Measurements from ENCODE around the gene CNTNAP2.
A peak's percentile ranks its signal among the peaks of the same experiment; 100 is the strongest.

Gene CNTNAP2

DNA sequence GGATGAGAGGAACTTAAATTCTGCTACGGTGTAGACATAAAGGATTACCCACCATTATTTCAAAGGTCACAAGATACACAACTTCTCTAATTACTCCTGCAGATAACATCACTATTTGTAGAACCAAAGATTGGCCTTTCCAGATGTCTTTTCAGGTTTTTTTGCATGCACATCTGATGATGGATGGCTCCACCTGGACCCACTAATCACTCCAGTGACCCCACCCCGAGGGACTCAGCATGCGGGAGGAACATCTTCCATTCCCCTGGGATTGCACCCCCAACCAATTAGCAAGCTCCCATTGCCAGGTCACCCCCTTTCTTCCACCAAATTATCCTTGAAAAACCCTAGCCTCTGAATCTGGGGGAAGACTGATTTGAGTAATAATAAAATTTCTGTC is 608.9 kb downstream of the CNTNAP2 start:
- Histone ChIP-seq H3K9ac (ENCODE audit: low read length) (no peak overlapping the region), H3K9me3 (ENCODE audit: control insufficient read depth, low read length) (no peaks in the 10 kb centered on the region), H3K36me3 (ENCODE audit: control insufficient read depth, insufficient read depth, low read length, severe bottlenecking) (no peaks in the 10 kb centered on the region), H3K4me3 (ENCODE audit: low read length) (no peak overlapping the region), H3K4me1 (ENCODE audit: control insufficient read depth, insufficient read depth, low read length) (no peaks in the 10 kb centered on the region), H3K27me3 (replicated peaks; ENCODE audit: control insufficient read depth, insufficient read depth, low read length) (no peaks in the 10 kb centered on the region)
- DNase-seq (ENCODE audit: low read depth) = no peak

DNA sequence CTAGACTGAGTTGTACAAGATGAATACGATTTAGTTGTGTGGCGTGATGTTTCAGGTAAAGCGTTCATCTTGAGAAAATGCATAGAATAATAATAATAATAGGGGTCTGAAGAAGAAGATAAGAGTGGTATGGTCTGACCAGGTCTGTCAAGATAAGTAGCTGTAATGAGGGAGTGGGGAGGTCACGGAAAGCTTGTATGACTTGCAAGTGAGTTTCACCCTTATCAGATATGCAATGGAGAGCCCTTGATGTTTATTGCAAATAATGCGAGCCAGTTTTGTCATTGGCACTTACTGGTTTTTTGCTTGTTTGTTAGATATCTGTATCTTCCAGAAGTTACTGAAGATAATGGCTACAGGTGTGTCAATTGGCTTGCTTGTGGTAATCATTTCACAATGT is 611.5 kb downstream of the CNTNAP2 start:
- DNase-seq (ENCODE audit: low read depth) = no peak
- Histone ChIP-seq H3K9me3 (ENCODE audit: control insufficient read depth, low read length) (no peaks in the 10 kb centered on the region), H3K27me3 (replicated peaks; ENCODE audit: control insufficient read depth, insufficient read depth, low read length) (no peaks in the 10 kb centered on the region), H3K36me3 (ENCODE audit: control insufficient read depth, insufficient read depth, low read length, severe bottlenecking) (no peaks in the 10 kb centered on the region), H3K9ac (ENCODE audit: low read length) (no peak overlapping the region), H3K4me1 (ENCODE audit: control insufficient read depth, insufficient read depth, low read length) (no peaks in the 10 kb centered on the region), H3K4me3 (ENCODE audit: low read length) (no peak overlapping the region)

DNA sequence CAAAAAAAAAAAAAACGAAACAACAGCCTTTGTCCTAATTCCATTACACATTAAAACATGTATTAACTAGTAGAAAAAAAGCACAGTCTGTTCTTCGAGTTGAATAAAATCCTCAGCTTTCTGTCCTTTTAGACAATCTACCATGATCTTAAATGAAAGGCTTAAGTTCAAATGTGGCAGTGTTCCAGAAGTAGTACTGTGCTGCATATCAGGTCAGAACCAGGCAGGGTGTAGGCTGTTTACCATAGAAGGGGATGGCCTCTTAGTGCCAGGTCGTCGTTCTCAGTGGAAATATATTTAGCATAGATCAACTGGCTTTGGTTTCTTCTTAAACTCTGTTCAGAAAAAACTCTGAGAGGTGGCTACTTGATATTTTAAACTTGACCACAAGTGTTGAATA is 612.0 kb downstream of the CNTNAP2 start:
- Histone ChIP-seq H3K4me1 (ENCODE audit: control insufficient read depth, insufficient read depth, low read length) (no peaks in the 10 kb centered on the region), H3K4me3 (ENCODE audit: low read length) (no peak overlapping the region), H3K36me3 (ENCODE audit: control insufficient read depth, insufficient read depth, low read length, severe bottlenecking) (no peaks in the 10 kb centered on the region), H3K9me3 (ENCODE audit: control insufficient read depth, low read length) (no peaks in the 10 kb centered on the region), H3K9ac (ENCODE audit: low read length) (no peak overlapping the region), H3K27me3 (replicated peaks; ENCODE audit: control insufficient read depth, insufficient read depth, low read length) (no peaks in the 10 kb centered on the region)
- no peak for DNase-seq (ENCODE audit: low read depth)

DNA sequence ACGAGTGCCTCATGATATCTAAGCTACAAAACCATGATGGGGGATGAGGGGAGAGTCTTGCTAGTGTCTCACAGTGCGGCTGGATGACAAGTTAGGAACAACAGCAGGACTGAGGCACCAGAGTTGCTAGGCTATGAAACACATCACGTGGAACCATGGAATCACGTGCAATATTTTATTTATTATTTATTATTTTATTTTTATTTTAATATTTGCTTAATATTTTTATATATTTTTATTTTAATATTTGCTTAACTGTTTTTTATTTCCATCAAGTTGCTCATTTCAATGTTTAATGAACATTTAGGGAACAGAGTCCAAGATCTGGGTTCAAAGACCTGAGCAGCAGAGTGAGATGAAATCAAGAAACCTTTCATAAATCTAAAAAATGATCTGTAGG is 614.6 kb downstream of the CNTNAP2 start:
- H3K4me1 ChIP-seq (ENCODE audit: control insufficient read depth, insufficient read depth, low read length) = no peaks in the 10 kb centered on the region
- H3K9me3 ChIP-seq (ENCODE audit: control insufficient read depth, low read length) = no peaks in the 10 kb centered on the region
- H3K9ac ChIP-seq (ENCODE audit: low read length) = no peak overlapping the region
- H3K4me3 ChIP-seq (ENCODE audit: low read length) = no peak overlapping the region
- no peaks in the 10 kb centered on the region for H3K27me3 ChIP-seq (replicated peaks; ENCODE audit: control insufficient read depth, insufficient read depth, low read length)
- DNase-seq (ENCODE audit: low read depth) = no peak
- H3K36me3 ChIP-seq (ENCODE audit: control insufficient read depth, insufficient read depth, low read length, severe bottlenecking) = no peaks in the 10 kb centered on the region

DNA sequence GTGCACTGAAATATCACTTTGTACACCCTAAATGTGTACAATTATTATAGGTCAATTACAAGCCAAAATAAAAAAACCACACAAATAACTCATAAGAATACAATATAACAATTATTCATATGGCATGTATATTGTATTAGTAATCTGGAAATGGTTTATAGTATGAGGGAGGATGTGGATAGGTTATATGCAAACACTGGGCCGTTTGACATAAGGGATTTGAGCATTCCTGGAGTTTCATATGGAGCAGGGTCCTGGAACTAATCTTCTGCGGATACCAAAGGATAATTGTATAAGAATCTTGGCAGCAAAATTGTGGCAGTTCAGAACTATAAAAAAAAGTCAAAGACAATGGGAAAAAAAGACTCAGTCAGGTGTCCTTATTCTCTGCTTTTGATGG is 619.4 kb downstream of the CNTNAP2 start:
- Histone ChIP-seq H3K4me3 (ENCODE audit: low read length) (no peak overlapping the region), H3K36me3 (ENCODE audit: control insufficient read depth, insufficient read depth, low read length, severe bottlenecking) (no peaks in the 10 kb centered on the region), H3K9me3 (ENCODE audit: control insufficient read depth, low read length) (peaks cover 15% of the 10 kb centered on the region), H3K4me1 (ENCODE audit: control insufficient read depth, insufficient read depth, low read length) (no peaks in the 10 kb centered on the region), H3K27me3 (replicated peaks; ENCODE audit: control insufficient read depth, insufficient read depth, low read length) (no peaks in the 10 kb centered on the region), H3K9ac (ENCODE audit: low read length) (no peak overlapping the region)
- no peak for DNase-seq (ENCODE audit: low read depth)

DNA sequence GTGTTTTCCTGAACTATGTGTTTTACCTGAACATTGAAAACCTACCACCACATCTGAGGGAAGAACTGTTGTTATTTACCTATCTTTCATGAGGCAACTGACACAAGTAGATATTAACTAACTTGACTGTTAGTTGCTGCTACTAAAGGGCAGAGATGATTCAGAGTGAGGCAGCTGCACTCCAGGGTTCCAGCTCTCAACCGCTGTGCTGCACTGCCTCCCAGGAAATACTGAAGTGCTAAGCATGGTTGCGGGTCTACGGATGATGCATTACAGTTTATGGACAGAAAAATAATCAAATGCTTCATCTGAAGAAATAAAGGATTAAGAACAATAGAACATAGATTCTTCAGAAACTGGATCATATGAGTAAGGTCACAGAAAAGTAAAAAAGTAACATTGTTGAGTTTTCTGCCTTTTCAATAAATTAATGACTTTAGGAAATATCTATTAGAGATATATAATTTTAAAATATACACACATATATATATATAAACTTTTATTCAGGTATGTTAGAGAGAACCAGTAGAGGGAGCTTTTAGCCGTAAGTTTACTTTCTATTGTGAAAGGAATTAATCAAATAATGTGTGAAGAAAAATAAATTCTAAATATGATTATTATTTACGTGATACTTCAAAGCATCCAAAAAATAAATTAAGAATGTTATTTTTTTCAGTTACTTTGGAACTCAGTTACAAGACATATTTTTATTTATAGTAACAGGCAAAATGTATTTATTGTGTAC is 620.0 kb downstream of the CNTNAP2 start:
- H3K9ac ChIP-seq (ENCODE audit: low read length) = no peak overlapping the region
- H3K4me3 ChIP-seq (ENCODE audit: low read length) = no peak overlapping the region
- peak; percentile 57 for DNase-seq (ENCODE audit: low read depth)
- H3K9me3 ChIP-seq (ENCODE audit: control insufficient read depth, low read length) = peaks cover 17% of the 10 kb centered on the region
- H3K27me3 ChIP-seq (replicated peaks; ENCODE audit: control insufficient read depth, insufficient read depth, low read length) = no peaks in the 10 kb centered on the region
- no peaks in the 10 kb centered on the region for H3K36me3 ChIP-seq (ENCODE audit: control insufficient read depth, insufficient read depth, low read length, severe bottlenecking)
- no peaks in the 10 kb centered on the region for H3K4me1 ChIP-seq (ENCODE audit: control insufficient read depth, insufficient read depth, low read length)

DNA sequence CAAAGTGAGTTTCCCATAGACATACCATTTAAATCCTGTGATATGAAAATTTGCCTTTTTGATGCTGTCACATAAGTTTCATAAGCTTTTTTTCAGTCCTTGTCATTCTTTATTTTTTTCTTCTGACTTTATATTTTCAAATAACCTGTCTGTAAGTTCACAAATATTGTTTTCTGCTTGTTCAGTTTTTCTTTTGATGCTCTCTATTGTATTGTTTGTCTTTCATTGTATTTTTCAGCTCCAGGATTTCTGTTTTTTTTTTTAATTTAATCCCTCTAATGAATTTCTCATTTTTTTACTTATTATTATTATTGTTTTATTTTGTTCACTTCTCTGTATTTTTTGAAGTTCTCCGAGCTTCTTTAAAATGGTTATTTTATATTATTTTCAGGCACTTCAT is 623.4 kb downstream of the CNTNAP2 start:
- Histone ChIP-seq H3K4me1 (ENCODE audit: control insufficient read depth, insufficient read depth, low read length) (no peaks in the 10 kb centered on the region), H3K4me3 (ENCODE audit: low read length) (no peak overlapping the region), H3K27me3 (replicated peaks; ENCODE audit: control insufficient read depth, insufficient read depth, low read length) (no peaks in the 10 kb centered on the region), H3K36me3 (ENCODE audit: control insufficient read depth, insufficient read depth, low read length, severe bottlenecking) (no peaks in the 10 kb centered on the region), H3K9ac (ENCODE audit: low read length) (no peak overlapping the region), H3K9me3 (ENCODE audit: control insufficient read depth, low read length) (peaks cover 17% of the 10 kb centered on the region)
- no peak for DNase-seq (ENCODE audit: low read depth)

DNA sequence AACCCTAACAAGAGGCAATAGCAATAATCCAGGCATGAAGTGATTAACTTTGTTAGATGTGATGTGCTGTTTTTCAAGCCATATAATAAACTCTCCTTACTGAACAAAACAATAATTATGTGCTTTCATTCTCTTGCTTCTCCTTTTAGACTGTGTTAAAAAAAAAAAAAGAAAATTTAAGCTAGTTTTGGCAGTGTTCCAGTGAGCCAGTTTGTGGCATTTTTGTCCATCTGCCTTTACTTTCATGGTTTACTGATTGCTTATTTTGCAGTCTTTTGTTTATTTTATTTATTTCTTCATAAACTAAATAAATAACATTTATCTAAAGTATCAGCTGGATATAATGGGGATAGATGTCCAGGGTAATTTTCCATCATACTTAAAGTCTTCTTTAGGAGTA is 625.3 kb downstream of the CNTNAP2 start:
- no peak for DNase-seq (ENCODE audit: low read depth)
- H3K4me1 ChIP-seq (ENCODE audit: control insufficient read depth, insufficient read depth, low read length) = no peaks in the 10 kb centered on the region
- H3K4me3 ChIP-seq (ENCODE audit: low read length) = no peak overlapping the region
- H3K9me3 ChIP-seq (ENCODE audit: control insufficient read depth, low read length) = peaks cover 17% of the 10 kb centered on the region
- no peaks in the 10 kb centered on the region for H3K27me3 ChIP-seq (replicated peaks; ENCODE audit: control insufficient read depth, insufficient read depth, low read length)
- H3K36me3 ChIP-seq (ENCODE audit: control insufficient read depth, insufficient read depth, low read length, severe bottlenecking) = no peaks in the 10 kb centered on the region
- H3K9ac ChIP-seq (ENCODE audit: low read length) = no peak overlapping the region

DNA sequence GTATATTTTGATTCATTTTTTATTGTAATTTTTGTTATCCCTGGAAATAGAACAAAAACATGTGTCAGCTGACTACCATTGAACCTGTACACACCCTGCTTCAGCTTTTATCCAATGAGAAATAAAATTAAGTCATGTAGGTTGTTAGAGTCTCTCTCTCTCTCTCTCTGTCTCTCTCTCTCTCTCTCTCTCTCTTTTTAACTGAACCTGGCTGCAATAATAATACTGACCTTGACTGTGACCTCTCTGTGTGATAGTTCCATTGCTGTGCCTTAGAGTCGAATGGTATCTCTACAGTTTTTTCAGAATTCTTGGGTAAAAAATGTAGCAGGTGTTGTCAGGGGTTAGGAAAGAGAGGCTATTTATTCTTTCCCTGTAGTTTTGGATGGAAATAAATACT is 637.8 kb downstream of the CNTNAP2 start:
- Histone ChIP-seq H3K4me1 (ENCODE audit: control insufficient read depth, insufficient read depth, low read length) (no peaks in the 10 kb centered on the region), H3K4me3 (ENCODE audit: low read length) (no peak overlapping the region), H3K9ac (ENCODE audit: low read length) (no peak overlapping the region), H3K9me3 (ENCODE audit: control insufficient read depth, low read length) (peaks cover 7% of the 10 kb centered on the region), H3K36me3 (ENCODE audit: control insufficient read depth, insufficient read depth, low read length, severe bottlenecking) (no peaks in the 10 kb centered on the region), H3K27me3 (replicated peaks; ENCODE audit: control insufficient read depth, insufficient read depth, low read length) (no peaks in the 10 kb centered on the region)
- no peak for DNase-seq (ENCODE audit: low read depth)

DNA sequence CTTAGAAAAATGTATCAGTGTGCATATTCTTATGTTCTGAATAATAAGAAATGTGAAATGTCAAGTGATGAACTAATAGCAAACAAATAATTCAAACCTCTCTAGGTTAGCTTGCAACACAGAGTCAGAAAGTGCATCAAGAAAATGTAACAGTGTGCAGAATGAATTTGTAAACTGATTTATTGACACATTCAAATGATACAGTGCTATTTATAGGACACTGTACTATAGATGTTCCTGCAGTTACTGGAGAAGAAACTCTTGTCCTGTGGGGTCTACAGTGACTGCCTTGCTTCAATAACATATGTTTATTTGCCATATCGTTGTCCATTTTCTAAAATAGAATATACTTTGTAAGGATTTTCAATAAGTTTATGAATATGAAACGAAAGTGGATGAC is 639.0 kb downstream of the CNTNAP2 start:
- H3K27me3 ChIP-seq (replicated peaks; ENCODE audit: control insufficient read depth, insufficient read depth, low read length) = no peaks in the 10 kb centered on the region
- H3K9ac ChIP-seq (ENCODE audit: low read length) = no peak overlapping the region
- H3K36me3 ChIP-seq (ENCODE audit: control insufficient read depth, insufficient read depth, low read length, severe bottlenecking) = no peaks in the 10 kb centered on the region
- no peak for DNase-seq (ENCODE audit: low read depth)
- peaks cover 7% of the 10 kb centered on the region for H3K9me3 ChIP-seq (ENCODE audit: control insufficient read depth, low read length)
- H3K4me1 ChIP-seq (ENCODE audit: control insufficient read depth, insufficient read depth, low read length) = no peaks in the 10 kb centered on the region
- no peak overlapping the region for H3K4me3 ChIP-seq (ENCODE audit: low read length)

DNA sequence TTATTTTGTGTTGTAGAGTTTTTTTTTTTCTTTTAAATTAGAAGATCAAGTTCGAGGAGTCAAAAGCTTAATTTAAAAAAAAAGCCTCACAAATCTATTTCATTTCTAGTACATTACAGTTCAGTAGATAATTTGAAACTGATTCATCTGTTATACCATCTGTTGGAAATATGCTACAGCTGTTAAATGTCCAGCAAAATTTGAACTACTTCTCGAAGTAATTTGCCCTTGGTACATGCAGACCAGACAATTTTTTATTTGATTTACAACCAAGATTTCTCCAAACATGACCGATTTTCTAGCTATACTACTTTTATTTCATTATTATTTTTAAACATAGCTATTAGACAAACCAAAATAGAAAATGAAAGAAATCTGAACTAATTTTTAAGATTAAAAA is 647.9 kb downstream of the CNTNAP2 start:
- H3K4me1 ChIP-seq (ENCODE audit: control insufficient read depth, insufficient read depth, low read length) = no peaks in the 10 kb centered on the region
- no peaks in the 10 kb centered on the region for H3K27me3 ChIP-seq (replicated peaks; ENCODE audit: control insufficient read depth, insufficient read depth, low read length)
- H3K36me3 ChIP-seq (ENCODE audit: control insufficient read depth, insufficient read depth, low read length, severe bottlenecking) = no peaks in the 10 kb centered on the region
- H3K4me3 ChIP-seq (ENCODE audit: low read length) = no peak overlapping the region
- H3K9me3 ChIP-seq (ENCODE audit: control insufficient read depth, low read length) = no peaks in the 10 kb centered on the region
- DNase-seq (ENCODE audit: low read depth) = peak; percentile 14
- no peak overlapping the region for H3K9ac ChIP-seq (ENCODE audit: low read length)

DNA sequence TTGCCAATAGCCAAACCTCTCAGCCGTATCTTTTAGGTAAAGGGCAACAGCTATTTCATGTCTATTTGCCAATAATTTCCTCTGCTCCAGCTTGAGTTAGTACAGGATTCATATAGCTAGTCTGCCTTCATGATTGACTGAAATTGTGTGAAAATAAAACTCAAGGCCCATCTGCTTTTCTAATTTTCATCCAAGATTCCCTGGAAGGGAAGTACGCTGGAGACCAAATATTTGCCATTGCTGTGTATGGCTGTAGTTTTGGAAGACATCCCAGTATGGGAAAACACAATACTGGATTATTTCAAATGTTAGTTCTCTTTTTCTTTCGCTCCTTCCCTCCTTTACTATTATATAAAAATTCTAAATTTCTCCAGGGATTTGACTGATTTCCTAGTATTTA is 652.4 kb downstream of the CNTNAP2 start:
- Histone ChIP-seq H3K4me3 (ENCODE audit: low read length) (no peak overlapping the region), H3K36me3 (ENCODE audit: control insufficient read depth, insufficient read depth, low read length, severe bottlenecking) (no peaks in the 10 kb centered on the region), H3K4me1 (ENCODE audit: control insufficient read depth, insufficient read depth, low read length) (no peaks in the 10 kb centered on the region), H3K9ac (ENCODE audit: low read length) (no peak overlapping the region), H3K9me3 (ENCODE audit: control insufficient read depth, low read length) (no peaks in the 10 kb centered on the region), H3K27me3 (replicated peaks; ENCODE audit: control insufficient read depth, insufficient read depth, low read length) (no peaks in the 10 kb centered on the region)
- DNase-seq (ENCODE audit: low read depth) = no peak

Data from adipocyte (in vitro differentiated cells).